Measurements from ENCODE around the gene TANC1. TPM values are rescaled to one million over a fixed set of nuclear protein-coding genes. Genes with fewer than 3 reads are reported as not detected.

The TANC1 gene
- polyA plus RNA-seq, 1 donor (not counting 4 experiments of a cell fraction or from before 2014, with no cell fraction given), result 33.5 TPM

DNA sequence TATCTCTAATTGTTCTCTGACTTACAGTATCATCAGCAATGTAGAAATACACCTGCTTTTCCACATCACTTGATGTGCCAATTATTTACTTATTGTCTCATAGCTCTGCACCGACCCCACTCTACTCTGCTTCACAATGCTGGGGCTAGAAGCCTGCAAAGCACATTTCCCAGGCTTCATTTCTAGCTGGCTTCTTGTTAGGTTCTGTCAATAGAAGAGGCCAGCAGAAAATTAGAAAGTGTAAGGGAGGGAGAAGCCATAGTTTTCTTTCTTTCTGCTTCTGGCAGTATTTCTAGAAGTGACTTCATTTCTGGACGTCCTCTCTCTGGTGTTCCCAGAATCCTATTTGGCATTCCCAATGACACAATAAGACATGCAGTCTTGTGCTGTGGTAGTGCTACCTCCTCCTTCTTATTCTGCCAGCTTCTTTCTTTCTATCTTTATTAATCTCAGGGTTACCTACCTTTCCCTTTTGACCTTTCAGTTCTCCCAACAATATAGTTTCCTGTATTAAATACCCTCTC is 12.5 kb upstream of the TANC1 start:
- H3K27ac ChIP-seq (ENCODE audit: control insufficient read depth, insufficient read depth, low read length), result no peak overlapping the region
- dilution Hi-C loops (cut with MboI; ENCODE audit: extremely low pct_ligation_motif_present, low sequenced_read_pairs), result no loop called here
- DNase-seq (ENCODE audit: low read depth, low spot score), result no peak

DNA sequence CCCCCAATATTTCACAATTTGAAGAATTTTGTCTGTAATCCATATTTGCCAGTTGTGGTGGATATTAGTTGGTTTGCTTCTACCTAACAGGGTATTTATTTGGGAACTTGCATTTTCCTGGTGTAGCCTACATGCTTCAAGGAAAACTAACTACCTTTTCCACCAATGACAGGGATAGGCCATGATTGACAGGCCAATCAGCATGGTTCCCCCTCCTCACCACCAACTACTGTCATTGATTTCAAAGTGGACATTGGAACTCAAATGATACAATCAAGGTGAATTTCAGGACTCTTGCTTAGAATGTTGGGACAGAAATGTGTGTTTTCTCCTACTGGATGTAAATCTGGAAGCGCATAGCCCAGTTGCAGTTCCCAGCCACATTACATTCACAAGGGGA is 10.1 kb upstream of the TANC1 start:
- H3K9me1 ChIP-seq (ENCODE audit: control insufficient read depth, extremely low read depth, insufficient read depth, low read length), result no peaks in the 10 kb centered on the region
- no peaks in the 10 kb centered on the region for H3K79me2 ChIP-seq (ENCODE audit: control insufficient read depth, insufficient read depth, low read length)
- TF ChIP-seq CTCF (optimal IDR thresholded peaks at IDR 0.05 in 1 of 3, IDR thresholded peaks at IDR 0.05 in 1 of 3, conservative IDR thresholded peaks at IDR 0.05 in 1 of 3; ENCODE audit: extremely low read depth in 1 of 3, insufficient read depth in 2 of 3, low read length in 3 of 3), result no peak
- no peak overlapping the region for H3K27ac ChIP-seq (ENCODE audit: control insufficient read depth, insufficient read depth, low read length)
- dilution Hi-C loops (cut with MboI; ENCODE audit: extremely low pct_ligation_motif_present, low sequenced_read_pairs), result no loop called here
- no peaks in the 10 kb centered on the region for H3K9me3 ChIP-seq (ENCODE audit: control insufficient read depth, low read depth, low read length)
- no peaks in the 10 kb centered on the region for H4K20me1 ChIP-seq (ENCODE audit: control insufficient read depth, extremely low read depth, insufficient read depth, low read length)
- H3K27me3 ChIP-seq (ENCODE audit: control insufficient read depth, extremely low read depth, insufficient read depth, low read length), result no peaks in the 10 kb centered on the region
- no peak overlapping the region for H2AFZ ChIP-seq (ENCODE audit: control insufficient read depth, low read length)
- no peak overlapping the region for H3K4me3 ChIP-seq (ENCODE audit: control insufficient read depth in 2 of 3, extremely low read depth in 1 of 3, insufficient read depth in 2 of 3, low read depth in 1 of 3, low read length in 3 of 3)
- no peak overlapping the region for H3K9ac ChIP-seq (ENCODE audit: control insufficient read depth, extremely low read depth, insufficient read depth, low read length)
- no peak overlapping the region for H3K4me2 ChIP-seq (ENCODE audit: control insufficient read depth, extremely low read depth, insufficient read depth, low read depth, low read length)
- H3K4me1 ChIP-seq (ENCODE audit: control insufficient read depth, extremely low read depth, insufficient read depth, low read length), result peaks cover 12% of the 10 kb centered on the region
- FAIRE-seq (no peak), DNase-seq (ENCODE audit: low read depth, low spot score) (no peak)
- no peaks in the 10 kb centered on the region for H3K36me3 ChIP-seq (ENCODE audit: control insufficient read depth in 2 of 2, extremely low read depth in 1 of 2, insufficient read depth in 2 of 2, low read length in 2 of 2)

More for the DNA sequence above, 12.5 kb upstream of the TANC1 start:
- no peak overlapping the region for H3K9ac ChIP-seq (ENCODE audit: control insufficient read depth, extremely low read depth, insufficient read depth, low read length)
- peaks cover 12% of the 10 kb centered on the region for H3K4me1 ChIP-seq (ENCODE audit: control insufficient read depth, extremely low read depth, insufficient read depth, low read length)
- H3K9me1 ChIP-seq (ENCODE audit: control insufficient read depth, extremely low read depth, insufficient read depth, low read length), result no peaks in the 10 kb centered on the region
- H3K9me3 ChIP-seq (ENCODE audit: control insufficient read depth, low read depth, low read length), result no peaks in the 10 kb centered on the region
- no peaks in the 10 kb centered on the region for H3K36me3 ChIP-seq (ENCODE audit: control insufficient read depth in 2 of 2, extremely low read depth in 1 of 2, insufficient read depth in 2 of 2, low read length in 2 of 2)
- TF ChIP-seq EZH2 (IDR thresholded peaks at IDR 0.05; ENCODE audit: low read length), result no peak
- no peak for TF ChIP-seq CTCF (optimal IDR thresholded peaks at IDR 0.05 in 1 of 3, IDR thresholded peaks at IDR 0.05 in 1 of 3, conservative IDR thresholded peaks at IDR 0.05 in 1 of 3; ENCODE audit: extremely low read depth in 1 of 3, insufficient read depth in 2 of 3, low read length in 3 of 3)
- no peaks in the 10 kb centered on the region for H3K79me2 ChIP-seq (ENCODE audit: control insufficient read depth, insufficient read depth, low read length)
- H3K27me3 ChIP-seq (ENCODE audit: control insufficient read depth, extremely low read depth, insufficient read depth, low read length), result no peaks in the 10 kb centered on the region
- no peak overlapping the region for H3K4me2 ChIP-seq (ENCODE audit: control insufficient read depth, extremely low read depth, insufficient read depth, low read depth, low read length)
- H3K4me3 ChIP-seq (ENCODE audit: control insufficient read depth in 2 of 3, extremely low read depth in 1 of 3, insufficient read depth in 2 of 3, low read depth in 1 of 3, low read length in 3 of 3), result no peak overlapping the region
- FAIRE-seq, result no peak
- no peaks in the 10 kb centered on the region for H4K20me1 ChIP-seq (ENCODE audit: control insufficient read depth, extremely low read depth, insufficient read depth, low read length)
- H2AFZ ChIP-seq (ENCODE audit: control insufficient read depth, low read length), result no peak overlapping the region
